ENCODE measurements around the gene MRPL55.

Gene MRPL55

DNA sequence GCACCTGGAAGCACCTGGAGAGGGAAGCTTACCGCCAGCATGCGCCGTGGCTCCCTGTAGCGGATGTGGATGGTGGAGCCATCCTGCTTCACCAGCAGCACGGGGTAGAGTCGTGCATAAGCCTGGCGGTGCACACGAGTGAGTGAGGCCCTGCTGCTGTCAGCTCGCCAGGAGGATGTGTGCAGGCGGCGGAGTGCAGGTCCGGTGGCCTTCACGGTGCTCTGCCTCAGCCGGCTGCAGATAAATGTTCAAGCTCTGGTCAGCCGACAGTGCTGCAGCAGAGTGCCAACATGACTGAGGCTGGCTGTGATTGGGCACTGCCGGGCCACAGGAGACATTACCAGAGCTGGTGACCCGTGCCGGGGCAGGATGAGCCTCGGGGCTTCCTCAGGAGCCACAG lies 1.5 kb downstream of the MRPL55 start:
- TF ChIP-seq, protein P1, sequence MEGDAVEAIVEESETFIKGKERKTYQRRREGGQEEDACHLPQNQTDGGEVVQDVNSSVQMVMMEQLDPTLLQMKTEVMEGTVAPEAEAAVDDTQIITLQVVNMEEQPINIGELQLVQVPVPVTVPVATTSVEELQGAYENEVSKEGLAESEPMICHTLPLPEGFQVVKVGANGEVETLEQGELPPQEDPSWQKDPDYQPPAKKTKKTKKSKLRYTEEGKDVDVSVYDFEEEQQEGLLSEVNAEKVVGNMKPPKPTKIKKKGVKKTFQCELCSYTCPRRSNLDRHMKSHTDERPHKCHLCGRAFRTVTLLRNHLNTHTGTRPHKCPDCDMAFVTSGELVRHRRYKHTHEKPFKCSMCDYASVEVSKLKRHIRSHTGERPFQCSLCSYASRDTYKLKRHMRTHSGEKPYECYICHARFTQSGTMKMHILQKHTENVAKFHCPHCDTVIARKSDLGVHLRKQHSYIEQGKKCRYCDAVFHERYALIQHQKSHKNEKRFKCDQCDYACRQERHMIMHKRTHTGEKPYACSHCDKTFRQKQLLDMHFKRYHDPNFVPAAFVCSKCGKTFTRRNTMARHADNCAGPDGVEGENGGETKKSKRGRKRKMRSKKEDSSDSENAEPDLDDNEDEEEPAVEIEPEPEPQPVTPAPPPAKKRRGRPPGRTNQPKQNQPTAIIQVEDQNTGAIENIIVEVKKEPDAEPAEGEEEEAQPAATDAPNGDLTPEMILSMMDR (IDR thresholded peaks at IDR 0.05; ENCODE audit: control insufficient read depth, insufficient read depth, low read depth, low read length, missing control alignments) = no peak
- H3K4me3 ChIP-seq (ENCODE audit: control insufficient read depth, low read depth, low read length) = no peak overlapping the region
- no peak for DNase-seq (ENCODE audit: low read depth)

DNA sequence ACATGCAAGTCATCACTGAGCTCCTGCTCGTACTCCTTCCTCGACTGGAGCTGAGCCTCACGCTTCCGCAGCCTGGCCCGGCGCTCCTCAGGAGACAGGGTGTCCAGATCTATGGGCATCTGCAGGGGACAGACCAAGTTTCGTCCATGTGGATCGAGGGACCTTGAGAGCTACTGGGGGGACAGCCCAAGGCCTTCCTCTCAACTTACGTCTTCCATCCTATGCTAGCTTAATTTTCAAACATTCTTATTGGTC lies 2.4 kb downstream of the MRPL55 start:
- no peak overlapping the region for H3K4me3 ChIP-seq (ENCODE audit: control insufficient read depth, low read depth, low read length)
- TF ChIP-seq, protein P1 (IDR thresholded peaks at IDR 0.05; ENCODE audit: control insufficient read depth, insufficient read depth, low read depth, low read length, missing control alignments) = no peak
- no peak for DNase-seq (ENCODE audit: low read depth)

- TF ChIP-seq, protein P1 (IDR thresholded peaks at IDR 0.05; ENCODE audit: control insufficient read depth, insufficient read depth, low read depth, low read length, missing control alignments) = no peak
- DNase-seq (ENCODE audit: low read depth) = no peak
- no peak overlapping the region for H3K4me3 ChIP-seq (ENCODE audit: control insufficient read depth, low read depth, low read length)
Measured at GRCh38 chr1:228105996-228106799, 2.9 kb downstream of the MRPL55 start.

DNA sequence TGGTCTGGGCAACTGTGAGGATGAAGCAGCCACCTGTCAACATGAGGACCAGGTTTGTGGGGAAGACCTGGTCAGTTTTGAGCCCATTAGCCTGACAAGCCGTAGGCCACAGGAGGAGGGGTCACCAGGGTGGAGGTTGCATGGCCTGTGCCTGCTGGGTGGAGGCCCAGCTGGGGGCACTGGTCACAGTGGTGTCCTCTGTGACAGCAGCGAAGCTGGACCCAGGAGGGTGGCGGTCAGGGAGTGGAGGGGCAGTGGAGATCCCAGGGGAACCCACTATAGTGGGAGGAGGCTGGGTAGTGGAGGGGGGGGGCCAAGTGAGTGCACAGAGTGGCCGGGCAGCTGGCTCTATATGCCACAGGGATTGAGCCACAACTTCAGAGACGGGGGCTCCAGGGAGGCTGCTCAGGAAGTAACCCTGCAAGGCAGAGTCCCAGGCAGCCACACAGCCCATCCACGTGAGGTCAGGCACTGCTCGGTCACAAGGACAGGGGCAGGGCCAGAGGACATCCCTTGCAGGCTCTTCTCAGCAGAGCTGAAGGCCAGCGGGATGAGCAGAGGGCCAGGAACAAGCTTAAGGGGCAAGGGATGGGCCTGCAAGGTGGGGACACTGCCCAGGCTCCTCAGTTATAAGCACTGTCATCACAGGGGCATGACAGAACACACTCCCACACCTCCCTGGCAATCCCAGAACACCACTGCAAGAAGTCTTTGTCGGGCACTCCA lies 3.7 kb downstream of the MRPL55 start:
- DNase-seq (ENCODE audit: low read depth) = no peak
- TF ChIP-seq, protein P1 (IDR thresholded peaks at IDR 0.05; ENCODE audit: control insufficient read depth, insufficient read depth, low read depth, low read length, missing control alignments) = no peak
- no peak overlapping the region for H3K4me3 ChIP-seq (ENCODE audit: control insufficient read depth, low read depth, low read length)

DNA sequence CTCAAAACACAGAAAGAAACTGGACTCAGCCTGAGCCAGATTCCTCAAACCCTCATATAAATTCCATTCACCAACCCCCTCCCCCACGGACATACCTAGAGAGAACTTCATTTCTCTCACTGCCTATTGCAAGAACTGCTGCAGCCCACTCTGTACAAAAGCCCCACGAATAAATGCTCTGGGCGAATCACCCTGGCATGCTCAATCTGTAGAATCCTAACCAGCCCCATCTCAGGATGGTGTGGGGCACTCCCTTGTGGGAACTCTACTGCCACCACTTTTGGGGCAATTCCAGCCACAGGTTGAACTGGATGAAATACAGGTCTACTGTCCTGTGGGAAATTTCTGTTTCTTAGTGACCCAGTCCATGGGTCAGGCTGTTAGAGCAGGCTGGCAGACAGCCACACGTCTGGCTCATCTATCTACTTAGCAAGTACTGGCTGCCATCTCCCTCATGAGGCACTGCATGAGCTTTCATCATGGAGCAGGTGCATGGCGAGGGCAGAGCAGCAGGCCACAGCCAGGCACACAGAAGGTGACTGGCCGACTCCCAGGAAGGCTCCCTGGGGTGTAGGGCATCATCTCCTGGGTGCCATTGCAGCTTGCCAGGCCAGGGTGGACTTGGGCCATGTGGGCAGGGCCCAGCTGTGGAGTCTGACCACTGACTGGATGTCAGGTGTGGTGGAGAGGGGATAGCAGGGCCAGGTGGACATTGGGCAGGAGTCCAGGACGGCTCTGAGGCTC lies 4.4 kb downstream of the MRPL55 start:
- H3K4me3 ChIP-seq (ENCODE audit: control insufficient read depth, low read depth, low read length) = no peak overlapping the region
- TF ChIP-seq, protein P1 (IDR thresholded peaks at IDR 0.05; ENCODE audit: control insufficient read depth, insufficient read depth, low read depth, low read length, missing control alignments) = no peak
- no peak for DNase-seq (ENCODE audit: low read depth)

DNA sequence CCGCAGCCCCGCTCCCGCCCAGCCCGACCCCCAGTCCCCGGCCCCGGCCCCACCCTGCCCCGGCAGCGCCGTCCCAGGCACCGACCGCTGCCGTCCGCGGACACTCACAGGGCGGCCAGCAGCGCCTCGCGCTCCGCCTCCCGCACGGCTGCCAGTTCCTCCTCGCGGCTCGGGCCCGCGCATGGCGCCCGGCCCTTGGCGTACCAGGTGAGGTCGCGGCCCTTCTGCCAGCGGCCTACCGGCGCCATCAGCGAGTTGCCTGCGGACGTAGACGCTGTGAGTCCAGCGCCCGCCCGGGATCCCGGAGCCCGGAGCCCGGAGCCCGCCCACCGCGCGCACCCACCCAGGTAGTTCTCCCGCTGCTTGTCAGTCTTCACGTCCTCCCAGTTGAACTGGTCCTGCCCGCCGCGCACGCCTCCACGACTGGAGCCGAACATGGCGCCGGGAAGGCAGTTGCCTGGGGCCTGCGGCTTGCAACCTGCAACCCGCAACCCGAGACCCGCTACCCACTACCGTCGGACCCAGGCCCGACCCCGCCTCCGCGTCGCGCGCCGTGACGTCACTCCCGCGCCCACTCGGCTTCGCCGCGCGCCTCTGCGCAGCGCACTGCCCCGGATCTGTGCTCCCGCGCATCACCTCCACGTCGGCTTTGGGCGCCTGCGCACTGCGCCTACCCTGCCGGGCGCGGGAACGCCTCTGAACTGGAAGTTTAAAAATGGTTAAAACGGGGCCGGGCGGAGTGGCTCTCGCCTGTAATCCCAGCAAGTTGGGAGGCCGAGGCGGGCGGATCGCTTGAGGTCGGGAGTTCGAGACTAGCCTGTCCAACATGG lies 6.1 kb downstream of the MRPL55 start, which contains the start of gene C1orf35:
TSS of gene C1orf35 (minus strand) at position 535 of the 830 bp plus-strand sequence. CDS start at position 437, 98 bp downstream.
- TF ChIP-seq, protein P1 (IDR thresholded peaks at IDR 0.05; ENCODE audit: control insufficient read depth, insufficient read depth, low read depth, low read length, missing control alignments) = no peak
- peak; percentile 32 for DNase-seq (ENCODE audit: low read depth)
- H3K4me3 ChIP-seq (ENCODE audit: control insufficient read depth, low read depth, low read length) = peak within 1 kb of the TSS; percentile 91
